CD8-positive, alpha-beta memory T cell (primary cell): Measurements from ENCODE around the gene NTMT2. TPM values are rescaled to one million over a fixed set of nuclear protein-coding genes. Genes with fewer than 3 reads are reported as not detected.
"Not testable (repeated sequence)": the region's sequence is repeated elsewhere in the genome, so short reads cannot be mapped to it uniquely, and the experiment has no call there.

Source experiments
- CTCF ChIA-PET: fragments of 350-600 bp; sonication (Branson Sonifier 250); formaldehyde crosslinking; loops from one replicate; lab custom pipeline; 2021; ENCODE audit warnings: antibody characterized with exemption; lab: Charles Lee
- POLR2A ChIA-PET: fragments of 350-600 bp; sonication (Branson Sonifier 250); formaldehyde crosslinking; loops from one replicate; lab custom pipeline; 2021; ENCODE audit warnings: antibody characterized with exemption; lab: Charles Lee
- DNase-seq, 5 donors: peaks; one replicate each; pipeline versions ENCODE4 v3.0.0 to v3.0.0-alpha.2; 2020 to 2022; ENCODE audit warnings: mixed read lengths in 1 of 5
- H3K27ac ChIP-seq: one replicate; pipeline ENCODE4 v1.7.0; 2013; ENCODE audit warnings: low read depth, mild to moderate bottlenecking, low read length, moderate library complexity
- H3K27me3 ChIP-seq: 2 replicates; pipeline ENCODE4 v1.7.0; 2013; ENCODE audit warnings: low read length, mild to moderate bottlenecking; ENCODE audit not compliant: insufficient read depth, poor library complexity, severe bottlenecking
- H3K36me3 ChIP-seq: 2 replicates; pipeline ENCODE4 v1.7.0; 2013; ENCODE audit warnings: mild to moderate bottlenecking, low read length, moderate library complexity; ENCODE audit not compliant: insufficient read depth
- H3K4me1 ChIP-seq: 2 replicates; pipeline ENCODE4 v1.7.0; 2013; ENCODE audit warnings: mild to moderate bottlenecking, low read length, moderate library complexity; ENCODE audit not compliant: insufficient read depth
- H3K4me3 ChIP-seq: 2 replicates; pipeline ENCODE4 v1.7.0; 2013; ENCODE audit warnings: mild to moderate bottlenecking, low read length
- H3K9me3 ChIP-seq: 2 replicates; pipeline ENCODE4 v1.7.0; 2013; ENCODE audit warnings: mild to moderate bottlenecking, low read length
- H3K27ac Mint-ChIP-seq, 8 donors: one replicate each; pipeline ENCODE4 v1.8.0; 2020 to 2021; ENCODE audit warnings: mixed read lengths in 8 of 8, mild to moderate bottlenecking in 6 of 8, inconsistent platforms in 3 of 8, moderate library complexity in 3 of 8
- H3K27me3 Mint-ChIP-seq, 2 donors: one replicate each; pipeline ENCODE4 v1.8.0; 2020 to 2021; ENCODE audit warnings: mixed read lengths in 2 of 2, mild to moderate bottlenecking in 1 of 2, moderate library complexity in 1 of 2
- H3K36me3 Mint-ChIP-seq, 3 donors: one replicate each; pipeline ENCODE4 v1.8.0; 2020 to 2021; ENCODE audit warnings: mixed read lengths in 3 of 3, inconsistent platforms in 1 of 3, mild to moderate bottlenecking in 1 of 3
- H3K4me1 Mint-ChIP-seq, 3 donors: one replicate each; pipeline ENCODE4 v1.8.0; 2020 to 2021; ENCODE audit warnings: mixed read lengths in 3 of 3, inconsistent platforms in 1 of 3, mild to moderate bottlenecking in 1 of 3
- H3K4me3 Mint-ChIP-seq, 7 donors: one replicate each; pipeline ENCODE4 v1.8.0; 2020 to 2021; ENCODE audit warnings: mixed read lengths in 7 of 7, mild to moderate bottlenecking in 6 of 7, moderate library complexity in 4 of 7, inconsistent platforms in 2 of 7
- H3K9me3 Mint-ChIP-seq, 5 donors: one replicate each; pipeline ENCODE4 v1.8.0; 2020 to 2022; ENCODE audit warnings: mixed read lengths in 5 of 5, mild to moderate bottlenecking in 3 of 5, moderate library complexity in 2 of 5, inconsistent platforms in 1 of 5
- polyA plus RNA-seq: library from polyadenylated mRNA; unstranded; fragments of 300-500 nt; fragmentation: Illumina TruSeq; gene quantifications from one replicate; pipeline ENCODE4 v1.2.3, GENCODE V29; 2021
- total RNA-seq, 2 experiments: library from RNA; stranded (reverse); gene quantifications; one replicate each; pipeline ENCODE4 v1.2.3, GENCODE V29; 2021

NTMT2 gene
- total RNA-seq (not detected), polyA plus RNA-seq (not detected)

GRCh38 chr1:170145770-170146676 lies at the start of gene NTMT2:
NTMT2 (plus strand) TSS chr1:170145959; CDS start chr1:170146108, 149 bp downstream.
- Histone ChIP-seq H3K36me3 (no peaks in the 10 kb centered on the region), H3K4me1 (no peaks in the 10 kb centered on the region), H3K27ac (no peak within 1 kb of the TSS), H3K27me3 (no peaks in the 10 kb centered on the region), H3K4me3 (no peak within 1 kb of the TSS), H3K9me3 (no peaks in the 10 kb centered on the region)
- Mint-ChIP-seq H3K4me1 (no peaks in the 10 kb centered on the region), H3K27me3 (peaks cover 14 to 49% of the 10 kb centered on the region in 2 donors), H3K36me3 (peaks cover 0 to 3% (median 0%) of the 10 kb centered on the region in 3 donors), H3K9me3 (peaks cover 0 to 10% (median 5%) of the 10 kb centered on the region in 5 donors), H3K4me3 (no peak within 1 kb of the TSS), H3K27ac (peak within 1 kb of the TSS in 1 of 8 donors; percentile 12)
- no peak for DNase-seq
- CTCF ChIA-PET = no interaction called here
- POLR2A ChIA-PET = no interaction called here

GRCh38 chr1:170095976-170096748 lies 49.6 kb upstream of the NTMT2 start:
- H3K27me3 ChIP-seq = no peaks in the 10 kb centered on the region
- ChIA-PET CTCF (no interaction called here), POLR2A (no interaction called here)
- Mint-ChIP-seq H3K4me1 (no peaks in the 10 kb centered on the region), H3K27me3 (peaks cover 8 to 32% of the 10 kb centered on the region in 2 donors), H3K9me3 (peaks cover 0 to 11% (median 7%) of the 10 kb centered on the region in 5 donors), H3K36me3 (peaks cover 0 to 6% (median 0%) of the 10 kb centered on the region in 3 donors), H3K27ac (peak overlapping the region in 1 of 8 donors; percentile 21), H3K4me3 (no peak overlapping the region)
- no peak overlapping the region for H3K27ac ChIP-seq
- DNase-seq = no peak
- no peaks in the 10 kb centered on the region for H3K36me3 ChIP-seq
- no peaks in the 10 kb centered on the region for H3K9me3 ChIP-seq
- no peak overlapping the region for H3K4me3 ChIP-seq
- H3K4me1 ChIP-seq = no peaks in the 10 kb centered on the region

DNA sequence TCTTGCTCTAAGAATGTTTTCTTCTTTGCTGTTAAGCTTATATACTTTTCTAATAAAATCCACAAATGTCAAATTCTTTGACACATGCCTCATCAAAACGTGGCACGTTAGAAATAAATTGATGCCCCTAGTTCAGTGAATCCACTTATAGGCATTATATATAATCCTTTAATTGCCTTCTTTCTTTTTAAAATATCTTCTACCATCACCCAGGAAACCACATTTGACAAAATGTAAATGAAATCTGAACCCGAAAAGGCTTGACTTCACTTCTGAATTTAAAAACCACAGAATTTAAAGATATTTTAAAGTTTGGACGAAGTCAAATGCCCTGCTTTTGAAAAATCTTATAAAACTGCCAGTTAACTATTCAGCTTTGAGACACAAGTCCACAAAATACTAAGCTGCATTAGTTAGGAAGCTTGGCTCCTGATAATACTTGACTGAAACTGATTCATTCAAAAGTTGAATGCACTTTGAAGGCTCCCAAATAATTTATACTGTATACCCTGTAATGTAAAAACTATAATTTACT lies 48.9 kb upstream of the NTMT2 start:
- H3K9me3 Mint-ChIP-seq = peaks cover 0 to 7% (median 2%) of the 10 kb centered on the region in 5 donors
- peaks cover 5 to 32% of the 10 kb centered on the region in 2 donors for H3K27me3 Mint-ChIP-seq
- H3K4me1 Mint-ChIP-seq = no peaks in the 10 kb centered on the region
- POLR2A ChIA-PET = no interaction called here
- no peaks in the 10 kb centered on the region for H3K9me3 ChIP-seq
- no peaks in the 10 kb centered on the region for H3K27me3 ChIP-seq
- no peaks in the 10 kb centered on the region for H3K4me1 ChIP-seq
- H3K27ac Mint-ChIP-seq = no peak overlapping the region
- H3K4me3 Mint-ChIP-seq = no peak overlapping the region
- H3K36me3 Mint-ChIP-seq = peaks cover 0 to 6% (median 2%) of the 10 kb centered on the region in 3 donors
- no peaks in the 10 kb centered on the region for H3K36me3 ChIP-seq
- no peak for DNase-seq
- H3K27ac ChIP-seq = no peak overlapping the region
- CTCF ChIA-PET = no interaction called here
- no peak overlapping the region for H3K4me3 ChIP-seq

GRCh38 chr1:170097449-170097948 lies 48.3 kb upstream of the NTMT2 start:
- Histone ChIP-seq H3K4me1 (no peaks in the 10 kb centered on the region), H3K27me3 (no peaks in the 10 kb centered on the region), H3K36me3 (no peaks in the 10 kb centered on the region), H3K27ac (no peak overlapping the region), H3K4me3 (no peak overlapping the region), H3K9me3 (no peaks in the 10 kb centered on the region)
- peaks cover 0 to 6% (median 2%) of the 10 kb centered on the region in 5 donors for H3K9me3 Mint-ChIP-seq
- peaks cover 5 to 32% of the 10 kb centered on the region in 2 donors for H3K27me3 Mint-ChIP-seq
- no peak overlapping the region for H3K27ac Mint-ChIP-seq
- DNase-seq = no peak
- POLR2A ChIA-PET = no interaction called here
- H3K4me3 Mint-ChIP-seq = no peak overlapping the region
- H3K4me1 Mint-ChIP-seq = no peaks in the 10 kb centered on the region
- H3K36me3 Mint-ChIP-seq = peaks cover 0 to 6% (median 2%) of the 10 kb centered on the region in 3 donors
- CTCF ChIA-PET = no interaction called here

GRCh38 chr1:170113140-170113539 lies 32.6 kb upstream of the NTMT2 start:
- CTCF ChIA-PET, H3K4me1 Mint-ChIP-seq, H3K36me3 ChIP-seq, DNase-seq, H3K4me3 Mint-ChIP-seq, H3K9me3 ChIP-seq, H3K27me3 ChIP-seq, H3K4me1 ChIP-seq, H3K4me3 ChIP-seq, H3K27ac Mint-ChIP-seq, H3K36me3 Mint-ChIP-seq, H3K27ac ChIP-seq, POLR2A ChIA-PET: not testable (repeated sequence)
- peaks cover 3 to 11% (median 5%) of the 10 kb centered on the region in 5 donors for H3K9me3 Mint-ChIP-seq
- peaks cover 19 to 46% of the 10 kb centered on the region in 2 donors for H3K27me3 Mint-ChIP-seq

- Mint-ChIP-seq H3K4me3 (no peak overlapping the region), H3K36me3 (peaks cover 0 to 7% (median 4%) of the 10 kb centered on the region in 3 donors), H3K27ac (no peak overlapping the region), H3K4me1 (no peaks in the 10 kb centered on the region), H3K27me3 (peaks cover 22 to 53% of the 10 kb centered on the region in 2 donors), H3K9me3 (peaks cover 3 to 9% (median 5%) of the 10 kb centered on the region in 5 donors)
- no peaks in the 10 kb centered on the region for H3K36me3 ChIP-seq
- DNase-seq = no peak
- ChIA-PET POLR2A (no interaction called here), CTCF (no interaction called here)
- H3K4me3 ChIP-seq = no peak overlapping the region
- no peaks in the 10 kb centered on the region for H3K4me1 ChIP-seq
- no peaks in the 10 kb centered on the region for H3K9me3 ChIP-seq
- H3K27ac ChIP-seq = no peak overlapping the region
- no peaks in the 10 kb centered on the region for H3K27me3 ChIP-seq
Observed at GRCh38 chr1:170114906-170115305, 30.9 kb upstream of the NTMT2 start.

GRCh38 chr1:170122366-170122765 lies 23.4 kb upstream of the NTMT2 start:
- Mint-ChIP-seq H3K4me1 (no peaks in the 10 kb centered on the region), H3K9me3 (peaks cover 5 to 14% (median 9%) of the 10 kb centered on the region in 5 donors), H3K27ac (no peak overlapping the region), H3K27me3 (peaks cover 9 to 11% of the 10 kb centered on the region in 2 donors), H3K36me3 (peaks cover 0 to 4% (median 0%) of the 10 kb centered on the region in 3 donors), H3K4me3 (no peak overlapping the region)
- H3K4me3 ChIP-seq = no peak overlapping the region
- H3K27ac ChIP-seq = no peak overlapping the region
- no peaks in the 10 kb centered on the region for H3K27me3 ChIP-seq
- H3K36me3 ChIP-seq = no peaks in the 10 kb centered on the region
- ChIA-PET POLR2A (no interaction called here), CTCF (no interaction called here)
- no peak for DNase-seq
- no peaks in the 10 kb centered on the region for H3K4me1 ChIP-seq
- no peaks in the 10 kb centered on the region for H3K9me3 ChIP-seq
